NCI-H1417 treated with DMSO at 0.1 percent for 48 hours (cell line): ENCODE results near the gene ZNF790.
A peak's percentile ranks its signal among the peaks of the same experiment; 100 is the strongest.

Source experiments
- DNase-seq: peaks from one replicate; lab custom pipeline; 2025; lab: John Stamatoyannopoulos, UW

ZNF790 gene

GRCh38 chr19:36772311-36773222 is 65.6 kb downstream of the ZNF790 start, which contains the start of gene ZNF850:
TSS of gene ZNF850 (minus strand) at chr19:36772807. CDS start at chr19:36762606, 10,201 bp downstream.
- DNase-seq, result peak; percentile 46

- no peak for DNase-seq
These were observed 66.6 kb downstream of the ZNF790 start for GRCh38 chr19:36771261-36772231.
